Measurements from ENCODE around the gene GPR84. TPM values are rescaled to one million over a fixed set of nuclear protein-coding genes. Genes with fewer than 3 reads are reported as not detected.

Gene GPR84
- total and polyA plus RNA-seq, 10 of the 15 experiments (the other 5 are each of a cell fraction or from before 2014, with no cell fraction given): 0.37 to 4.7 (median 2.6) TPM

DNA sequence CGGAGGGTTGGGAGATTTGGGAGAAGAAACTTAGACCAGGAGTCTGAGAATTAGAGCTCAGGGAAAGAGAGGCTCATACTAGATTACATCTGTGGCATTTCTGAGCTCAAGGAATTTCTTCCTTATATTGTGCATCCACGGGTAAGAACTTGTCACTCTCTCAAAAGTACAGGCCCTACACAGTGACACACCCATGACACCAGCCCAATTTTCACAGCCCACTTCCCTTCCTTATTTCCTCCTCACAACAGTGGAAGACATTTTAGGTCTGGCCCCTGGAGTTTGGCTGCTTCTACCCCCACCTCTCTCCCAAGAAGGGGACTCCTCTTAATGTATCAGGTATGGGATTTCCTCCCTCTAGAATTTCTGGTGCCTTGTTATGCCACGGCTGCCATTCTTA, 29.5 kb upstream of the GPR84 start (continued):
- no peak for TF ChIP-seq TAF1 (IDR thresholded peaks at IDR 0.05; ENCODE audit: borderline replicate concordance, low read depth, low read length)
- TF ChIP-seq TCF7 (IDR thresholded peaks at IDR 0.05; ENCODE audit: borderline replicate concordance): no peak
- TF ChIP-seq MYC (IDR thresholded peaks at IDR 0.05; ENCODE audit: insufficient read depth, insufficient read length, insufficient replicate concordance, low read length, severe bottlenecking): no peak

DNA sequence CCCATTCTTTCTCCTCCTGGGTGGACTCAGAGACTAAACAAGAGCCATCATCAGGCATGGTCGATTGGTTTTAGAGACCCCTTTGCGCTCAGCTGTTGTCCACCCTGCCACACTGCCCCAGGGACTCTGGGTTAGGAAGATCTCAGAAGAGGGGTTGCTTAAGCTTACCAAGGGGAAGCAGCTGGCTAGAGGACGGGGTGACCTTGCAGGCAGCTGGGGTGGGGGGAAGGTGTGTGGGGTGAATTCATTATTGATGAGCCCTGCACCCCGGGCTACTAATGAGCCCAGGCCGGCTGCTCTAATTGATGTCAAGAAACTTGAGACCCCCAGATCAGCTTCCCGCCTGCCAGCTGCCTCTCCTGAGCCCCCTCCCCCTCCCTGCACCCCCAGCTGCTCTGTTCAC, 28.9 kb upstream of the GPR84 start:
- no peak for ATAC-seq

More for the DNA sequence above, 28.9 kb upstream of the GPR84 start:
- DNase-seq (ENCODE audit: low read depth, low spot score): no peak
- ChIA-PET RAD21 (ENCODE audit: unreplicated experiment) (interaction anchor here (0.7 to 2.0 kb wide), 8 partner anchors 11 to 172 kb away, joined by 3 to 7 read pairs (median 4); partner anchors contain the start of gene CBX5), CTCF (interaction anchor here (0.6 to 4.1 kb wide), 24 partner anchors 8 to 332 kb away, joined by 3 to 58 read pairs (median 4); partner anchors contain the start of genes NCKAP1L and ZNF385A), POLR2A (interaction anchor here (0.5 to 0.6 kb wide), 2 partner anchors 23 to 114 kb away, joined by 3 to 5 read pairs; no protein-coding TSS in a partner anchor), SMC1A (ENCODE audit: uncharacterized antibody, unreplicated experiment) (interaction anchor here (0.7 to 2.6 kb wide), 7 partner anchors 8 to 70 kb away, joined by 3 to 17 read pairs (median 4); partner anchors contain the start of gene ZNF385A)
- no peaks in the 10 kb centered on the region for H3K9me3 ChIP-seq (replicated peaks; ENCODE audit: control insufficient read depth, insufficient read depth, low read length)
- H3K4me1 ChIP-seq (ENCODE audit: control insufficient read depth, insufficient read depth, low read length): no peaks in the 10 kb centered on the region
- H4K20me1 ChIP-seq (ENCODE audit: control insufficient read depth, insufficient read depth): no peaks in the 10 kb centered on the region
- H3K36me3 ChIP-seq (ENCODE audit: control insufficient read depth in 2 of 2, insufficient read depth in 2 of 2, low read length in 1 of 2): no peaks in the 10 kb centered on the region
- H2AFZ ChIP-seq (ENCODE audit: control insufficient read depth, low read depth, low read length): no peak overlapping the region
- no TSS peak for BruUV-seq (replicated peaks)
- intact Hi-C loops (cut with micrococcal nuclease; ENCODE audit: unreplicated experiment) (no loop called here), in situ Hi-C loops (cut with MboI) (no loop called here)
- TF ChIP-seq TAF1 (IDR thresholded peaks at IDR 0.05; ENCODE audit: borderline replicate concordance, low read depth, low read length) (no peak), CREM (IDR thresholded peaks at IDR 0.05; ENCODE audit: low read depth) (no peak), HDGF (IDR thresholded peaks at IDR 0.05) (no peak), JUND (IDR thresholded peaks at IDR 0.05; ENCODE audit: low read depth, low read length) (no peak), ZNF622 (IDR thresholded peaks at IDR 0.05) (no peak), ZNF274 (IDR thresholded peaks at IDR 0.05; ENCODE audit: insufficient read depth, insufficient read length) (no peak), PAX5 (IDR thresholded peaks at IDR 0.05; ENCODE audit: borderline replicate concordance, low read depth, low read length) (no peak), CHD2 (IDR thresholded peaks at IDR 0.05; ENCODE audit: borderline replicate concordance, low read depth, low read length) (no peak), SREBF1 (IDR thresholded peaks at IDR 0.05; ENCODE audit: low read length) (no peak), SUPT20H (IDR thresholded peaks at IDR 0.05; ENCODE audit: borderline replicate concordance, control insufficient read depth, low read depth, low read length) (no peak)
- TF ChIP-seq, protein P1, sequence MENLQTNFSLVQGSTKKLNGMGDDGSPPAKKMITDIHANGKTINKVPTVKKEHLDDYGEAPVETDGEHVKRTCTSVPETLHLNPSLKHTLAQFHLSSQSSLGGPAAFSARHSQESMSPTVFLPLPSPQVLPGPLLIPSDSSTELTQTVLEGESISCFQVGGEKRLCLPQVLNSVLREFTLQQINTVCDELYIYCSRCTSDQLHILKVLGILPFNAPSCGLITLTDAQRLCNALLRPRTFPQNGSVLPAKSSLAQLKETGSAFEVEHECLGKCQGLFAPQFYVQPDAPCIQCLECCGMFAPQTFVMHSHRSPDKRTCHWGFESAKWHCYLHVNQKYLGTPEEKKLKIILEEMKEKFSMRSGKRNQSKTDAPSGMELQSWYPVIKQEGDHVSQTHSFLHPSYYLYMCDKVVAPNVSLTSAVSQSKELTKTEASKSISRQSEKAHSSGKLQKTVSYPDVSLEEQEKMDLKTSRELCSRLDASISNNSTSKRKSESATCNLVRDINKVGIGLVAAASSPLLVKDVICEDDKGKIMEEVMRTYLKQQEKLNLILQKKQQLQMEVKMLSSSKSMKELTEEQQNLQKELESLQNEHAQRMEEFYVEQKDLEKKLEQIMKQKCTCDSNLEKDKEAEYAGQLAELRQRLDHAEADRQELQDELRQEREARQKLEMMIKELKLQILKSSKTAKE (IDR thresholded peaks at IDR 0.05; ENCODE audit: low read depth, poor library complexity, severe bottlenecking): no peak
- TF ChIP-seq, protein P2, sequence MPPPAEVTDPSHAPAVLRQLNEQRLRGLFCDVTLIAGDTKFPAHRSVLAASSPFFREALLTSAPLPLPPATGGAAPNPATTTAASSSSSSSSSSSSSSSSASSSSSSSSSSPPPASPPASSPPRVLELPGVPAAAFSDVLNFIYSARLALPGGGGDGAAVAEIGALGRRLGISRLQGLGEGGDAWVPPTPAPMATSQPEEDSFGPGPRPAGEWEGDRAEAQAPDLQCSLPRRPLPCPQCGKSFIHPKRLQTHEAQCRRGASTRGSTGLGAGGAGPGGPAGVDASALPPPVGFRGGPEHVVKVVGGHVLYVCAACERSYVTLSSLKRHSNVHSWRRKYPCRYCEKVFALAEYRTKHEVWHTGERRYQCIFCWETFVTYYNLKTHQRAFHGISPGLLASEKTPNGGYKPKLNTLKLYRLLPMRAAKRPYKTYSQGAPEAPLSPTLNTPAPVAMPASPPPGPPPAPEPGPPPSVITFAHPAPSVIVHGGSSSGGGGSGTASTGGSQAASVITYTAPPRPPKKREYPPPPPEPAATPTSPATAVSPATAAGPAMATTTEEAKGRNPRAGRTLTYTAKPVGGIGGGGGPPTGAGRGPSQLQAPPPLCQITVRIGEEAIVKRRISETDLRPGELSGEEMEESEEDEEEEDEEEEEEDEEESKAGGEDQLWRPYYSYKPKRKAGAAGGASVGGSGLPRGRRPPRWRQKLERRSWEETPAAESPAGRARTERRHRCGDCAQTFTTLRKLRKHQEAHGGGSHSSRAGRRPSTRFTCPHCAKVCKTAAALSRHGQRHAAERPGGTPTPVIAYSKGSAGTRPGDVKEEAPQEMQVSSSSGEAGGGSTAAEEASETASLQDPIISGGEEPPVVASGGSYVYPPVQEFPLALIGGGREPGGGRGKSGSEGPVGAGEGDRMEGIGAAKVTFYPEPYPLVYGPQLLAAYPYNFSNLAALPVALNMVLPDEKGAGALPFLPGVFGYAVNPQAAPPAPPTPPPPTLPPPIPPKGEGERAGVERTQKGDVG (CRISPR knock-in tag; IDR thresholded peaks at IDR 0.05): no peak
- no peak overlapping the region for H3K27ac ChIP-seq (ENCODE audit: control insufficient read depth, insufficient read depth)
- H3K9ac ChIP-seq (ENCODE audit: control insufficient read depth, insufficient read depth, low read length): no peak overlapping the region
- 26% methylated on average over 5 of the region's 6 CpGs for WGBS (ENCODE audit: insufficient coverage, insufficient replicate concordance, low lambda C conversion rate, missing lambda C conversion rate)
- no peak for FAIRE-seq
- H3K27me3 ChIP-seq (replicated peaks in 1 of 2; ENCODE audit: control insufficient read depth in 2 of 2, insufficient read depth in 2 of 2, low read length in 1 of 2): no peaks in the 10 kb centered on the region
- H3K4me3 ChIP-seq: no peak overlapping the region
- no peak overlapping the region for H3K4me2 ChIP-seq (ENCODE audit: control insufficient read depth, insufficient read depth)
- no peaks in the 10 kb centered on the region for H3K79me2 ChIP-seq (ENCODE audit: control insufficient read depth, insufficient read depth, low read length)

All from GM12878 (cell line).